HCT116 (cell line): ENCODE measurements around the gene ADGRL3.

Experiments used
- CBX3 ChIP-seq: IDR thresholded peaks from 2 replicates; pipeline ENCODE4 v1.6.1; 2012; ENCODE audit warnings: low read depth
- EGR1 ChIP-seq: IDR thresholded peaks from 2 replicates; pipeline ENCODE4 v1.6.1; 2012; ENCODE audit warnings: low read depth
- MAX ChIP-seq: IDR thresholded peaks from 2 replicates; pipeline ENCODE4 v1.6.1; 2012

GRCh38 chr4:61950625-61951024 lies 750.5 kb downstream of the ADGRL3 start:
- TF ChIP-seq EGR1 (no peak), MAX (no peak), CBX3 (no peak)
